ENCODE data around the gene IRF4. TPM values are rescaled to one million over a fixed set of nuclear protein-coding genes. Genes with fewer than 3 reads are reported as not detected.

The IRF4 gene
- total RNA-seq, 2 experiments from 2014 or later, result 189 to 291 TPM

GRCh38 chr6:428047-428603 is 36.6 kb downstream of the IRF4 start:
- Histone ChIP-seq H3K79me2 (ENCODE audit: insufficient read depth, low read depth, low read length) (no peaks in the 10 kb centered on the region), H3K36me3 (ENCODE audit: insufficient read depth, low read length) (no peaks in the 10 kb centered on the region), H3K4me2 (ENCODE audit: low read length) (no peak overlapping the region), H3K27ac (ENCODE audit: low read depth, low read length, poor library complexity, severe bottlenecking) (no peak overlapping the region), H3K4me1 (ENCODE audit: insufficient read depth, low read length, poor library complexity, severe bottlenecking) (peaks cover 8% of the 10 kb centered on the region), H3K9me3 (ENCODE audit: low read length) (no peaks in the 10 kb centered on the region), H2AFZ (ENCODE audit: low read length) (no peak overlapping the region), H3K4me3 (ENCODE audit: low read depth, low read length, poor library complexity, severe bottlenecking) (no peak overlapping the region), H4K20me1 (ENCODE audit: insufficient read depth, low read length) (no peaks in the 10 kb centered on the region), H3K9me2 (ENCODE audit: insufficient read depth, low read length) (no peaks in the 10 kb centered on the region)
- CTCF ChIA-PET (ENCODE audit: unreplicated experiment), result no interaction called here
- no peak for TF ChIP-seq EZH2phosphoT487 (IDR thresholded peaks at IDR 0.05; ENCODE audit: borderline replicate concordance, low read depth, low read length)
- no peak for TF ChIP-seq CTCF (conservative IDR thresholded peaks at IDR 0.05; ENCODE audit: low read length)
- no TSS peak for BruUV-seq (replicated peaks)
- POLR2A ChIA-PET, result no interaction called here
- no peak for DNase-seq (ENCODE audit: low spot score)
- intact Hi-C loops (cut with micrococcal nuclease; ENCODE audit: unreplicated experiment), result no loop called here

DNA sequence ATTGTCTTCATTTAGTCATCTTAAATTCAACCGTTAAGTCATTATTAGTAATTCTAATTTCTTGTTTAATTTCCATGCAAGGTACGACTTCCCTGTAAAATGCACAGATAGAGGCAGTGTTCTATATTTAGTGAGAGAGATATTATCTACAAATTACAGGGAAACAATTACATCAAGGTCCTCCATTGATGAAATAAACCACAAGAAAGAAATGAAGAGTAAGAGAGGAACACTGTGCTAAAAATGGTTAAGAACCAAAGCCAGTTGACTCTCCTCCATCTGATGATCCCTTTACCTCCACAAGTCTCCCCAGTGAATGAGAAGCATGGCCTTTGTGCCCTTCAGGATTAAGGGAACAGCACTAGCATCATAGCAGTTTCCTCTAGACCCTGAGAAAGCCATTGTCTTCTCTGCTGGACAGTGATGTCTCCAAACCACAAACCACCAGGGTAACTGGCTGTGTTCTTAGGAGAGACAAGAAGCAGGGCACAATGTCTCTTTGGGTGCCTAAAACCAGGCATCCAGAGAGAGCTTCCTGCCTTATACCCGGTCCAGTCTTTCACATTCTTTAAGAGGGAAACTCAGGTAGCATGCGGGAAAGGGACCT is 38.1 kb downstream of the IRF4 start:
- peaks cover 12% of the 10 kb centered on the region for H3K4me1 ChIP-seq (ENCODE audit: insufficient read depth, low read length, poor library complexity, severe bottlenecking)
- ChIA-PET POLR2A (no interaction called here), CTCF (ENCODE audit: unreplicated experiment) (no interaction called here)
- DNase-seq (ENCODE audit: low spot score), result no peak
- TF ChIP-seq CTCF (conservative IDR thresholded peaks at IDR 0.05; ENCODE audit: low read length) (no peak), EZH2phosphoT487 (IDR thresholded peaks at IDR 0.05; ENCODE audit: borderline replicate concordance, low read depth, low read length) (no peak)
- no peak overlapping the region for H3K4me2 ChIP-seq (ENCODE audit: low read length)
- H2AFZ ChIP-seq (ENCODE audit: low read length), result no peak overlapping the region
- H3K27ac ChIP-seq (ENCODE audit: low read depth, low read length, poor library complexity, severe bottlenecking), result no peak overlapping the region
- H3K79me2 ChIP-seq (ENCODE audit: insufficient read depth, low read depth, low read length), result no peaks in the 10 kb centered on the region
- no peaks in the 10 kb centered on the region for H3K9me2 ChIP-seq (ENCODE audit: insufficient read depth, low read length)
- no peak overlapping the region for H3K4me3 ChIP-seq (ENCODE audit: low read depth, low read length, poor library complexity, severe bottlenecking)
- intact Hi-C loops (cut with micrococcal nuclease; ENCODE audit: unreplicated experiment), result no loop called here
- no peaks in the 10 kb centered on the region for H4K20me1 ChIP-seq (ENCODE audit: insufficient read depth, low read length)
- no TSS peak for BruUV-seq (replicated peaks)
- H3K9me3 ChIP-seq (ENCODE audit: low read length), result no peaks in the 10 kb centered on the region
- H3K36me3 ChIP-seq (ENCODE audit: insufficient read depth, low read length), result no peaks in the 10 kb centered on the region

- Histone ChIP-seq H3K9me3 (ENCODE audit: low read length) (no peaks in the 10 kb centered on the region), H3K4me2 (ENCODE audit: low read length) (no peak overlapping the region), H3K4me3 (ENCODE audit: low read depth, low read length, poor library complexity, severe bottlenecking) (no peak overlapping the region), H3K36me3 (ENCODE audit: insufficient read depth, low read length) (no peaks in the 10 kb centered on the region), H4K20me1 (ENCODE audit: insufficient read depth, low read length) (no peaks in the 10 kb centered on the region), H3K79me2 (ENCODE audit: insufficient read depth, low read depth, low read length) (no peaks in the 10 kb centered on the region), H3K4me1 (ENCODE audit: insufficient read depth, low read length, poor library complexity, severe bottlenecking) (peaks cover 15% of the 10 kb centered on the region), H3K9me2 (ENCODE audit: insufficient read depth, low read length) (no peaks in the 10 kb centered on the region), H3K27ac (ENCODE audit: low read depth, low read length, poor library complexity, severe bottlenecking) (no peak overlapping the region), H2AFZ (ENCODE audit: low read length) (no peak overlapping the region)
- TF ChIP-seq EZH2phosphoT487 (IDR thresholded peaks at IDR 0.05; ENCODE audit: borderline replicate concordance, low read depth, low read length) (no peak), CTCF (conservative IDR thresholded peaks at IDR 0.05; ENCODE audit: low read length) (no peak)
- BruUV-seq (replicated peaks), result no TSS peak
- POLR2A ChIA-PET, result interaction anchor here (1.0 kb wide), 1 partner anchor 12 kb away, joined by 3 read pairs; no protein-coding TSS in a partner anchor
- DNase-seq (ENCODE audit: low spot score), result no peak
- intact Hi-C loops (cut with micrococcal nuclease; ENCODE audit: unreplicated experiment), result no loop called here
- CTCF ChIA-PET (ENCODE audit: unreplicated experiment), result no interaction called here
These were observed 40.0 kb downstream of the IRF4 start for GRCh38 chr6:431504-431903.

All from OCI-LY7 (cell line).